Adrenal gland (tissue), 12 donors: ENCODE measurements around the gene BCAS3. TPM values are rescaled to one million over a fixed set of nuclear protein-coding genes. Genes with fewer than 3 reads are reported as not detected.

Source experiments
- DNase-seq, 7 donors: peaks; one replicate each; pipeline ENCODE4 v3.0.0-alpha.2; 2019 to 2020
- H3K27ac ChIP-seq, 5 donors: fragments of 200-600 bp; sonication (generic) in 4 of 5; 1 replicate in 3 of 5; 2 replicates in 2 of 5; pipeline versions ENCODE4 v1.5.1 to v1.8.0; 2016 to 2020; ENCODE audit warnings: mild to moderate bottlenecking in 1 of 5
- H3K27me3 ChIP-seq: fragments of 200-600 bp; 2 replicates; pipeline ENCODE4 v1.8.0; 2021
- H3K36me3 ChIP-seq, 2 donors: fragments of 200-600 bp; replicated peaks in 1 of 2; 1 replicate in 1 of 2; 2 replicates in 1 of 2; pipeline versions ENCODE4 v1.5.1 to v1.8.0; 2018 to 2022
- H3K4me1 ChIP-seq, 2 donors: fragments of 200-600 bp; replicated peaks in 1 of 2; 1 replicate in 1 of 2; 2 replicates in 1 of 2; pipeline versions ENCODE4 v1.5.1 to v1.8.0; 2018 to 2021
- H3K4me3 ChIP-seq, 4 donors: fragments of 200-600 bp; sonication (generic) in 3 of 4; one replicate each; pipeline ENCODE4 v1.5.1; 2016 to 2018
- H3K9me3 ChIP-seq, 3 donors: fragments of 200-600 bp; sonication (generic) in 1 of 3; replicated peaks in 1 of 3; 1 replicate in 2 of 3; 2 replicates in 1 of 3; pipeline versions ENCODE4 v1.5.1 to v1.8.0; 2016 to 2021
- POLR2A ChIP-seq, 2 donors: fragments of 450-650 bp; IDR thresholded peaks; one replicate each; pipeline ENCODE4 v1.6.1; 2017; ENCODE audit warnings: antibody characterized with exemption in 2 of 2, mild to moderate bottlenecking in 2 of 2, moderate library complexity in 1 of 2
- WGBS, 4 donors: extraction: QIAGEN DNeasy Blood & Tissue Kit in 2 of 4; methylation state at CpG; one replicate each; pipeline versions ENCODE4 v1.1.5 to v1.1.7; 2013 to 2017; 5-methylcytosine and 5-hydroxymethylcytosine counted together
- intact Hi-C, 2 donors: fragments of 100-400 bp; cut with DNase I; formaldehyde crosslinking; loops; one replicate each; pipeline versions ENCODE4 v1.14.1 to v1.15.0; 2022 to 2023
- polyA plus RNA-seq, 3 donors: library from polyadenylated mRNA; stranded (reverse); fragments of 200-250 nt in 2 of 3; fragments of 350-450 nt in 1 of 3; fragmentation: Illumina TruSeq in 1 of 3; extraction: RNeasy Lipid Tissue Mini Kit (QIAGEN cat#74804) in 1 of 3; gene quantifications; one replicate each; pipeline ENCODE4 v1.2.3, GENCODE V29; 2013 to 2014
- total RNA-seq, 9 donors: library from RNA; depleted of rRNA in 4 of 9; stranded (reverse); fragments of >200 nt in 4 of 9; fragments of 120-200 nt in 1 of 9; fragmentation: NEBNext Ultra II Directional in 1 of 9; extraction: Animal tissue kit (Norgen Biotek cat#: 25700) in 1 of 9; gene quantifications; one replicate each; pipeline versions ENCODE4 v1.1.0 to v1.2.4, GENCODE V29; 2013 to 2023
- TF ChIP-seq, protein P1 (sequence below), 6 experiments: fragments of 450-650 bp in 4 of 6; fragments of 200-600 bp in 2 of 6; sonication (generic) in 1 of 6; IDR thresholded peaks; 1 replicate in 5 of 6; 2 replicates in 1 of 6; pipeline versions ENCODE4 v1.5.1 to v1.8.0; 2016 to 2021; ENCODE audit warnings: antibody characterized with exemption in 6 of 6, mild to moderate bottlenecking in 2 of 6, moderate library complexity in 1 of 6
- donor health status: healthy with polysubstance abuse.
- donor health status: Bipolar disorder and iron deficiency.
- donor health status: DM: yes; HTN: yes; CAD: no.
- donor health status: DM: no; HTN: no; CAD: no.
- donor health status: DM: no; HTN: no; CAD: no.
- donor health status: DM: yes; HTN: yes; CAD: no.

BCAS3 gene
- total and polyA plus RNA-seq, 12 donors = 9.4 to 105 (median 29.0) TPM

DNA sequence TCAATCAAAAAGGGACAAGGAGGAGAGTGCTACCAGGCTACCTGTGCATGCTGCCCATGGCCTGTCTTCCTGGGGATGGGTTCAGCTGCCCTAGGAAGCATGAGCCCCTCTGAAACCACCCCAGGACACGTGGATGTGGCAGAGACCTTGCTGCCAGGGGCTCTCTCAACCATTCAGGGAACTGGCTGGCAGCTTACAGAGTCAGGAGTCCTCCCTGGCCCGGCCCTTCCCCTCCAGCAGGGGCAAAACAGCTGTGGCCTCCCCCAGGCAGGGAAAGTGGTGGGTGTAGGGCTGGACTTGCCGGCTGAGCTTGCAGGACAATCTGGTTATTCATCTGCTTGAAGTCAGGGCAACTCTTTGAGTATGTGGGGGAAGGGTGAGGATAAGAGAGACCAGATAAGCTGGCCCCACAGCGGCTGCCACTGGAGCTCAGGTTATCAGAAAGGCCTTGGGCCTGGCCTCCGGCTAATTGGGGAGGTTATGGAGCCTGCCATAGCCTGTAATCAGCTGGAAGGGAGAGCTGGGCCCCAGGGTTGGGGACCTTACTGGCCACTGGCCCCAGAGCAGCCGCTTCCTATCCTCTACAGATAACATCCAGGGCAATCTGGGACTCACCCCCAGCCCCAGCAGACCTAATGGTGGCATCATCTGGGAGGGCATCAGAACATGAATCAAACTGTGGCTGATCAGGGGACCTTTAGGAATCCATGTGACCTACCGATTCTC is 716.4 kb downstream of the BCAS3 start:
- peak overlapping the region in 1 of 5 donors; percentile 18 for H3K27ac ChIP-seq
- H3K4me3 ChIP-seq = no peak overlapping the region
- no peaks in the 10 kb centered on the region for H3K36me3 ChIP-seq
- TF ChIP-seq POLR2A (IDR thresholded peaks at IDR 0.05) = no peak
- TF ChIP-seq, protein P1, sequence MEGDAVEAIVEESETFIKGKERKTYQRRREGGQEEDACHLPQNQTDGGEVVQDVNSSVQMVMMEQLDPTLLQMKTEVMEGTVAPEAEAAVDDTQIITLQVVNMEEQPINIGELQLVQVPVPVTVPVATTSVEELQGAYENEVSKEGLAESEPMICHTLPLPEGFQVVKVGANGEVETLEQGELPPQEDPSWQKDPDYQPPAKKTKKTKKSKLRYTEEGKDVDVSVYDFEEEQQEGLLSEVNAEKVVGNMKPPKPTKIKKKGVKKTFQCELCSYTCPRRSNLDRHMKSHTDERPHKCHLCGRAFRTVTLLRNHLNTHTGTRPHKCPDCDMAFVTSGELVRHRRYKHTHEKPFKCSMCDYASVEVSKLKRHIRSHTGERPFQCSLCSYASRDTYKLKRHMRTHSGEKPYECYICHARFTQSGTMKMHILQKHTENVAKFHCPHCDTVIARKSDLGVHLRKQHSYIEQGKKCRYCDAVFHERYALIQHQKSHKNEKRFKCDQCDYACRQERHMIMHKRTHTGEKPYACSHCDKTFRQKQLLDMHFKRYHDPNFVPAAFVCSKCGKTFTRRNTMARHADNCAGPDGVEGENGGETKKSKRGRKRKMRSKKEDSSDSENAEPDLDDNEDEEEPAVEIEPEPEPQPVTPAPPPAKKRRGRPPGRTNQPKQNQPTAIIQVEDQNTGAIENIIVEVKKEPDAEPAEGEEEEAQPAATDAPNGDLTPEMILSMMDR (IDR thresholded peaks at IDR 0.05) = no peak
- intact Hi-C loops = loop anchor here (5.0 kb wide), 2 partner anchors 397 to 672 kb away; no protein-coding TSS in a partner anchor
- WGBS, 4 donors = 57 to 68% (median 63%) methylated on average over 5 to 7 of the region's 7 CpGs
- peaks cover 9% of the 10 kb centered on the region for H3K27me3 ChIP-seq
- no peaks in the 10 kb centered on the region for H3K9me3 ChIP-seq
- H3K4me1 ChIP-seq = peaks cover 17 to 32% of the 10 kb centered on the region in 2 donors
- DNase-seq = peak in 1 of 7 donors; percentile 59

DNA sequence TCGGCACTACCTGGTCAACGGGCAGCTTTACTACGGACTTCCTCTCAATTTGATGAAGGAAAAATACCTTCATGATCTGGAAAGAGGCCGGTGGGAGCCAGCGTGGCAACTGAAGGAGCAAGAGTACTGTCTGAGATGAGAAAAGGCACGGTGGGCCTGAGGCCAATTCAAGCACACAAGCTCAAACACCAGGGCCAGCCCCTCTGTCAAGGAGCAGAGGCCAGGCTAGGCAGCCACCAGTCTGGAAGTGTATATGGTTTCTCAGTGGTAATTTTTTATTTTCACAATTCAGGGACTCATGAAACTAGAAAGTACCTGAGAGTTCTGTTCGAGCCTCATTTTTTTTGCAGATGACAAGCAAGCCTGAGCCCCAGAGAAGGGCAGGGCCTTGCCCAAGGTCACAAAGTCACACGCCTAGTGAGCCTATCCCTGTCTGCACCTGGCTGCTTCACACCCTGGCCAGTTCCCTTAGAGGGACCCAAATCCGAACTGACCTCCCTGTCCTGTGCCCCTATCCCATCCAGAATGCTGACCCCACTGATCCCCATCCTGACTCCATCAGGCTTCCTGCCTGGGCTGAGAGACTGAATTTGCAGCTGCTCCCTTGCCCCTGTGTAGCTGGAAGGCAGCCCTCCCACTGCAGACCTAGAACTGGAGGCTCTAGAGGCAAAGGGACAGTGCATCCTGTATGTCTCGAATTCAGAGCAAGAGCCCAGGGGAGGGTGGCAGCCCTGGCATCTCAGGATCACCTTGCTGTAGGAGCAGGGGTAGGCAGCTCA is 717.2 kb downstream of the BCAS3 start:
- WGBS, 4 donors = 78 to 82% (median 78%) methylated on average over 9 to 10 of the region's 10 CpGs
- TF ChIP-seq, protein P1 (IDR thresholded peaks at IDR 0.05) = no peak
- no peak for TF ChIP-seq POLR2A (IDR thresholded peaks at IDR 0.05)
- Histone ChIP-seq H3K27me3 (peaks cover 9% of the 10 kb centered on the region), H3K4me3 (no peak overlapping the region), H3K4me1 (peaks cover 24 to 35% of the 10 kb centered on the region in 2 donors), H3K27ac (peak overlapping the region in 1 of 5 donors; percentile 91), H3K36me3 (no peaks in the 10 kb centered on the region), H3K9me3 (no peaks in the 10 kb centered on the region)
- DNase-seq = no peak
- intact Hi-C loops = loop anchor here (5.0 kb wide), 2 partner anchors 398 to 673 kb away; no protein-coding TSS in a partner anchor

DNA sequence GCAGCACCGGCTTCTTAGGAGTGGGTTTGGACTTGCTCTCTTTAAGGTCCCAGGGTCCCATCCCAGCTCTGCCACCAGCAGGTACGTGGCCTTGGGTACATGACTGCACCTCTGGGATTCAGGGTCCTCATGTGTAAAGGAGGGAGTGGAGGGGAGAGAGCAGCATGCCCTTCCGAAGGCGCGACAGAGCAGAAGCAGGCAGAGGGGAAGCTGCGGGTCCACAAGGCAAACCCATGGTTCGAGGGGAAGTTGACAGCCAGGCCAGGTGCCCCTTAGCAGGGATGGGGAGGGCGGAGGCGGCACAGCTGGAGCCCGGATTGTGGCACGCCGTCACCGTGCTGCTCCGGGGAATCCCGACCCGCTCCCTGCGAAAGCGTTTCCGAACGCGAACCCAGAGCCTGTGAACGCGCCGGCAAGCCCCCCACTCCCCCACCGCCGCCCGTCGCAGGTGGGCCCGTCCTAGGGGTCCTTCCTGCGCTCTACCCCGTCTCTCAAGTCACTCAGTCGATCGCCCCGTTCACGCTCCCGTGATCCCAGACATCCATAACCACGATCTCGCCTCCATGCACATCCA is 717.8 kb downstream of the BCAS3 start:
- no peaks in the 10 kb centered on the region for H3K36me3 ChIP-seq
- TF ChIP-seq POLR2A (IDR thresholded peaks at IDR 0.05) = no peak
- TF ChIP-seq, protein P1 (IDR thresholded peaks at IDR 0.05) = no peak
- H3K27ac ChIP-seq = peak overlapping the region in 1 of 5 donors; percentile 91
- no peak for DNase-seq
- no peaks in the 10 kb centered on the region for H3K9me3 ChIP-seq
- peaks cover 10% of the 10 kb centered on the region for H3K27me3 ChIP-seq
- peaks cover 24 to 34% of the 10 kb centered on the region in 2 donors for H3K4me1 ChIP-seq
- intact Hi-C loops = no loop called here
- no peak overlapping the region for H3K4me3 ChIP-seq
- 59 to 66% (median 62%) methylated on average over 18 to 38 of the region's 38 CpGs for WGBS, 4 donors
